ENCODE data around the gene HSH2D.

The HSH2D gene

DNA sequence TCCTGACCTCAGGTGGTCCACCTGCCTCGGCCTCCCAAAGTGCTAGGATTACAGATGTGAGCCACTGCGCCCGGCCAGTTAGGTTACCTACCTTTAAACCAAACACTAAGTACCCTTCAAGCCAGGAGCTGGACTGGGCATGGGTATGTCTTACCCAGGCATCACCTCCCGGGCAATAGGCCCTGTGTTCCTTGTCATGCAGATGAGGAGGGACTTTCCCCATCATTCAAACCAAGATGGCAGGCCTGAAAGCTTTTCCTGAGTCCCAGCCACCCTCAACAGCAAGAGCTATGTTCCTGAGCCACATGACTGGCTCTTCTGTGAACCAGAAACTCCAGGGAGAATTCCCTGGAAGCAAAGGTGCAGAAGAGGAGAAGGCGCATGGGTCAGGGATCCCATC, 22.3 kb upstream of the HSH2D start:
- DNase-seq (ENCODE audit: low spot score): no peak

DNA sequence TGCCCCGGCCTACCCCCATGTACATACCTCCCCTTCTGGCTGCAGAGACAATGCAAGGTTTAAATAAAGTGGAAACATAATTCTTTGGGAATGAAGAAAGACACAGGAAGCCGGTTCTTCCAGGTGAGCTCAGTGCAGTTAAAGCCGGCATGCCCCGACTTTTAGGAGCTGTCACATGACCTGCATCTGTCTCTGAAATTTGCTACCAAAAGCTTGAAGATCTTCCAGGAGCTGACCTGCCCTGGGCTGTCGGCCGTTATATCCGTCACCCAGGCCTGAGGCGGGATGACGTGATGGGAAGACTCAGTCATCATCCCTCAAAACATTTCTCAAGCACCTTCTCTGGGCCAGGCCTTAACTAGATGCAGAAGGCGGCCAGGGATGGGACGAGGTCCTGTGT, 21.5 kb upstream of the HSH2D start:
- no peak for DNase-seq (ENCODE audit: low spot score)

DNA sequence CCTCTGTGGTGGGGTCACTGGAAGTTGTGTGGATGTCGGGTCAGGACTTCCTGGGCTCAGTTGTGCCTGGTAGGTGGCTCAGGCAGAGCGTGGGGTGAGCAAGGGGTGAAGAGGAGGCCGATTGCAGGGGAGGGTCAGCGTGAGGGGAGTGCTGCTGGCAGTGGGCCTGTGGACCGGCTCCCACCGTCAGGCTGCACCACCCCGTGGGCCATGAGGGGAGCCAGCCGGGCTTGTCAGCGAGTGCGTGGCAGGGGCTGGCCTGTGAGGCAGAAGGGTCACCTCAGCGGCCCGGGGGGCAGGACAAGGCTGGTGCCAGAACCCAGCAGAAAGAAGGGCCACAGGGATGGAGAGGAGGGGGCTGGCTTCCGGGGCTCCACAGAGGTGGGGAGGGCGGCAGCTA, 18.5 kb upstream of the HSH2D start:
- no peak for DNase-seq (ENCODE audit: low spot score)

DNA sequence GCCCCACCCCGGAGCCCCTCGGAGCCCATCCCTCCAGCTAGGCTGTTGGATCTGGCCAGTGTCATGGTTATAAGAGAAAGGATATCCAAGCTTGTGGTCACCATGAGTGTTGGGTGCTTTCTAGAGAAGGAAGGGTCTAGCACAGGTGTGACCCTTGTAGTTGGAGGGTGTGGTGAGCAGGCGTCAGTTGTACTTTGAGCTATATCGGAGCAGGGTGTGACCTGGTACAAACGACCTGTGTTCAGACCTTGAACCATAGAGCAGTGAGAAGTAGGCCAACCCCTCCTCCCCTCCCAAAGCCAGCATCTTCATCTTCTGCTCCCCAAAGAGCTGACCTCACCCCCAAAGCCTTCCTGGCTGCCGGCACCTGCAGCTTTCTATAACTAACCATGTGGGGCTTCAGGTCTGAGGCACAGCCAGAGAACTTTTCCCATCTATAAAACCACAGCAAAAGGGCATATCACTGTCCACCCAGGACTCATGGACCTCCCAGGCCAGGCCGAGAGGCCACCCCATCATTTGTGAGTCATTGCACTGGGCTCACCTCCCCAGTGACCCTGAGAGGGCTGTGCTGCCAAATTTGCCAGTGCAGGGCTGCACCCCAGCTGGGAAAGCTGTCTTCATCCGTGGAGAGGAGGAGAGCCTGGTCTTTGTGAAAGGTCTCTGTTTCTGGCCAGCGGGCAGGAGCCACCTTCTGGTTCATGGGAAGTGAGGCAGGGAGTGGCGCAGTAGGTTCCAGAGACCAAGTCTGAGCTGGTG, 17.6 kb upstream of the HSH2D start:
- no peak for DNase-seq (ENCODE audit: low spot score)

DNA sequence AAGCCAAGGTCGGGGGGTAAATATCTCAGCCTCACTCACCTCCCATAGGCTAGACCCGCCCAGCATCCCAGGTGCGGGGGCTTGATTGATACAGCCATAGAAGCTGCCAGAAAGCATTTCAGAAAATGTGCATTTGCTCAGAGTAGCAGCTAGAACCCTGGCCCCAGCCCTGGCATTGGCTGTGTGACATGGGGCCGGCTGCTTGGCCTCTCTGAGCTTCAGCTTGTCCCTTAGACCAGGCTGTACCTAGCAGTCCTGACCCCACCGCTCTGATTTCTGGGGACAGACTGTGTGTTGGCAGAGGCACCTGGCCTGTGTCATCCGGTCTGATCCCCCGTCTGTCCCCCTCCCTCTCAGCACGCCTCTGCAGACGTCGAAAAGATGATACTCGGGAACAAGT, 16.4 kb upstream of the HSH2D start:
- no peak for DNase-seq (ENCODE audit: low spot score)

DNA sequence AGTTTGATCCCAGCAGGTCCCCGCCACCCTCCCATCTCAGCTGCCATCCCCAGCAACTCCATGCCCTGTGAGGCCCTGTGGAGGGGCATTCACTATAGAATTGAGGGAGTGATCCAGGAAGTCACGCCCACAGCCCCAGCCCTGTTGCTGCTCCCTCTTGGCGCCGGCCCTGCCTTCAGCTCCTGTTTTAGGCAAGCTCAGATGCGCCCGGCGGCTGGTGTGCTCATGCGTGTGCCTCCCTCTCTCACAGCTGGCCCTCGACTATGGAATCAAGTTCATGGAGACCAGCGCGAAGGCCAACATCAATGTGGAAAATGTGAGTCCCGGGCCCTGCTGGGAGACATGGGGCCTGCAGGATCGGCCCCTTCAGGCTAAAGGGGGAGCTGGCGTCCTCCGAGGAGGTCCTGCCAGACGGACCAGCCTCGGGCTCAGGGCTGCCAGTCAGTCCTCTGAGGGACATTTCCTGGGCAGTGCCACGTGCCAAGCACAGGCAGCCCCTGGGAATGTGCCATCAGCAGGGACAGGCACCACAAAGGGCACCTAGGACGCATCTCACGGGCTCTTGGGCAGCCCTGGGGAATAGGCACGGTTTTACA, 15.6 kb upstream of the HSH2D start:
- no peak for DNase-seq (ENCODE audit: low spot score)

DNA sequence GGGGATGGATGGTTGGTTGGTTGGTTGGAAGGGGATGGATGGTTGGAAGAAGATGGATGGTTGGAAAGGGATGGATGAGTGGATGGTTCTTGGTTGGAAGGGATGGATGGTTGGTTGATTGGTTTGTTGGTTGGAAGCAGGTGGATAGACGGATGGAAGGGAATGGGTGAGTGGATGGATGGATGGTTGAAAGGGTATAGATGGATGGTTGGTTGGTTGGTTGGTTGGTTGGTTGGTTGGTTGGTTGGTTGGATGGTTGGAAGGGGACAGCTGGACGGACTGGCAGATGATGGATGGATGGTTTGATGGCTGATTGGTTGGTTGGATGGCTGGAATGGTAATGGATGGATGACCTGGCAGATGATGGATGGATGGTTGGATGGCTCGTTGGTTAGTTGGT, 11.8 kb upstream of the HSH2D start:
- DNase-seq (ENCODE audit: low spot score): no peak

DNA sequence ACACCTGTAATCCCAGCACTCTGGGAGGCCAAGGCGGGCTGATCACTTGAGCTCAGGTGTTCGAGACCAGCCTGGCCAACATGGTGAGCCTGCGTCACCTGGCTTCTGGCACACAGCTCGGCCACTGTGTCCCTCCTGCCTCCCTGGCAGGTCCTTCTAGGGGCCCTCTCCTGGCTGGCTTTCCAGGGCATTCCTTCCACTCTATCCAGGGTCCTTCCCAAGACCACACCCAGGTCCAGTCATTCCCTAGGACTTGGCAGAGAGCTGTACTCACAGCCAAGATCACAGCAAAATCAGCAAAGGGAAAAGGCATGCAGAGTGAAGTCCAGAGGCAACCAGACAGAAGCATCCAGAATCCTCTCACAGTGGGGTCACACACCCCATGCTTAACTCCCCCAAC, 9.7 kb upstream of the HSH2D start:
- DNase-seq (ENCODE audit: low spot score): no peak

DNA sequence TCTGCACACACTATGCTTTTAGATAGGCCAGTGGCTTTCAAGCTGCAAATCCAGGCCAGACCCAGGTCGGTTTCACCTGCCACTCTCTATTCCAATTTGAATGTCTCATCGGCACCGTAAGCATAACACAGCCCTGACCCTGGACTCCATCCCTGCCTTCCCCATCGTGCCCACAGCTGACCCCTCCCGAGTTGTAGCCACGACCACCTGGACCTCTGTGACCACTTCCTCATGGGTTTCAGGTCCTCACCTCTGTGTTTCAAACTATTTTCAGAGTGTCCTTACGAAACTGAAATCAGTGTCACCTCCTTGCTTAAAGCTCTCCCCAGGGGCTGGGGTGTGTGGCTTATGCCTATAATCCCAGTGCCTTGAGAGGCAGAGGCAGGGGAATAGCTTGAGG, 9.0 kb upstream of the HSH2D start:
- DNase-seq (ENCODE audit: low spot score): no peak

DNA sequence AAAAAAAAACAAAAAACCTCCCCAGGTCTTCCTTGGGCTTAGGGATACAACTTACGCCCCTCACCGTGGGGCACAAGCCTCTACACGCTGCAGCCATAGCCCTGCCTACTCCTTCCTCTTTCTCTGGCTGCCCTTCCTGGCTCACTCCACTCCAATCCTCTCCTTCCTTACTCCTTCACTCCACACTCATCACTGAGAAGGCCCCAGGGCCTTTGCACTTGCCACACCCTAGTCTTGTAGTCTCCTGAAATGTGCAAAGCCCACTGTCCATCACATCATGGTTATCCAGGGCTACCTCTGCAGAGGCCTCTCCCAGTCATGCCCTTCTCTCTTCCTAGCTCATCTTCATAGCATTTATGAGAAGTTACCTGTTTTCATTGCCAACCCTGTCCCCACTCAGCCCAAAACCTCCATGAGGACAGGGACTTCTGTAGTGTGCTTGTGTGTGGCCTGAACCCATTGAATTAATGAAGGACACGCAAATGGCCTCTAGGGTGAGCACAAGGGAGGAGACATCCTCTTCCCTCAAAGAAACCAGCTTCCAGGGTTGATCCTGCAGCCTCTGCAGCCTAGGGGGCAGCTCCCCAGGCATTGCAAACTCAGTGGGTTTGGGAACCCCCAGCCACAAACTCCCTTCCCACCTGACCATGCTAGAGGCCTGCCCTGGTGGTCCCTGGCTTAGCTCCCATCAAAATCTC, 7.9 kb upstream of the HSH2D start:
- no peak for DNase-seq (ENCODE audit: low spot score)

DNA sequence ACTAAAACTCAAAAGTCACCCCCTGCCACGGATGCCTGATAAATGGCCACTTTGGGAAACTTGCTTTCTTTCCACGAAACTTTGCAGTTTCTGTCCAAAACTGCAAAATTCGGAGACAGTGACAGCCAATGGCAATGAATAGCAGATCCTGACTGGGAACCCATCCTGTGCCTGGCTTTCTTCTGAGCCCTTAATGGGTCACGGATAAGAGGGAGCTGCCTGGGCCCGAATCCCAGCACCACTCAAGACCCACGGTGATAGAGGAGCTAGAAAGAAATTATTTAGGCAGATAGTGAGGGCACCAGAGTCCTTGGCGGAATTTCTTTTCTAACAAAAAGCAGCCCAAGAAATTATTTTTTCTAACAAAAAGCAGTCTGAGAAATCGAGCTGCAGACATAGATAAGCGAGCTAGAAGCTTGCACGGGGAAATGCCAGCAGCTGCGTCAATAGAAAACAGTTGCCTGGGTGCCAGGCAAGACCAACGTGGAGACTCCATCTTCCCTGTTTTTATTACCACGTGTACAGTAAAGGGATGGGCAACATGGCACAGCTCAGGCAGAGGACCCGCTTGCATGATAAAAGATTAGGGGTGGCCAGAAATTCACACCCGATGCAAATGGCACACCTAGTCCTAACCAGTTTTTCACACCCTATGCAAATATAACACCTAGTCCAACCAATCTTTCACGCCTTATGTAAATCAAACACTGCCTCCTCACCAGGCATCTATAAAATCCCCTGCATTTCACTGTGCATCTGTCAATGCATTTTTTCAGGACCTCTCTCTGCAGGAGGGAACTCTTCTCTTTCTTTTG, 7.1 kb upstream of the HSH2D start:
- no peak for DNase-seq (ENCODE audit: low spot score)

DNA sequence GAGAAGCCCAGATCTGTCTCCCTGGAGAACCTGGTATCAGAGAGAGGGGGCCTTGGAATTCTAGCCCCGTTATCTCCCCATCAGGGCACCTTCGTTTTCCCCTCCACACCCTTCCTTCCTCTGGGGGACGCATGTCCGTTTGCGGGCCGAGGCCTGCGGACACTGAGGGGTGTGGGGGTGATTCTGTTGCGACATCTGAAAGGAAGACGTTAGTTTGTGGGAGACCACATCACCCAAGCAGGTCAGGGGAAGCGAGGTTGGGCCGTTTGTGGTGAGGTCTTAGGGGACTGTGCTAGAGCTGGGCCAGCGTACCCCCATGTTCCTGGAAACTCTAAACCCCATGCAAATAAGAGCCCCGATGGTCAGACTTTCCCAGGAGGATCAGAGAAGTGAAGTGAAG, 3.7 kb upstream of the HSH2D start:
- no peak for DNase-seq (ENCODE audit: low spot score)

DNA sequence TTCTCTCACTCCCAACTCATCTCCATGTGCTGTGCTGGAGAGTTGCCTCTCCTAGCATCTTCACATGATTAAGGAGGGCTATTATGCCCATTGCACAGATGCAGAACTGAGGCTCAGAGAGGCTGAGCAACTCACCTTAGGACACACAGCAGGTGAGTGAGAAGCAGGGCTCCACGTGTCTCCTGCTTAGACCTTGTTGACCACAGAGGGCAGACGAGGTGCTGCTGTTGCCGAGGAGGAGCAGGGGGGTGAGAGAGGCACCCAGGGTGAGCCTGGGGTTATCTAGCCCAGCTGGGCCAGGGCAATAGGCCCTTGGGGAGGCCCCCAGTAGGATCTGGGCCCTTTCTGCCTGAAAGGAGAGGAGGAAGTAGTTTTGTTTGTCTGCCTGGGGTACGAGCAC, 2.4 kb upstream of the HSH2D start:
- no peak for DNase-seq (ENCODE audit: low spot score)

DNA sequence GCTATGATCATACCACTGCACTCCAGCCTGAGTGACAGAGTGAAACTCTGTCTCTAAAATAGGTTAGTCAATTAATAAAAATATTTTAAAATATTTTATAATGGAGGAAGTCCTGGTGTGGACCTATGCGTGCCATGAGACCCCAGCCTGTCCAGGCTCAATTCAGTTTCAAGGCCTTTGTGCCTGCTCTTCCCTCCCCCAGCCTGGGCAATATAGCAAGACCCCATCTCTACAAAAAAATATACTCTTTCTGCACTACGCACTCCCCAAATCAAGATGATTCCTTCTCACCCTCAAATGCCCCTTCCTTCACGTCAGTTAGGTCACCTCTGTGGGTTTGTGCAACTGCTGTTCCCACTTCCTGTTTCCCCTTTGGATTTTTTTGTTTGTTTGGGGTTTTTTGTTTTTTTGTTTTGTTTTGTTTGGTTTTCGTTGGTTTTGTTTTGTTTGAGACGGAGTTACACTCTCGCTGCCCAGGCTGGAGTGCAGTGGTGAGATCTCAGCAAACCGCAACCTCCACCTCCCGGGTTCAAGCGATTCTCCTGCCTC, 1.4 kb upstream of the HSH2D start:
- no peak for DNase-seq (ENCODE audit: low spot score)

DNA sequence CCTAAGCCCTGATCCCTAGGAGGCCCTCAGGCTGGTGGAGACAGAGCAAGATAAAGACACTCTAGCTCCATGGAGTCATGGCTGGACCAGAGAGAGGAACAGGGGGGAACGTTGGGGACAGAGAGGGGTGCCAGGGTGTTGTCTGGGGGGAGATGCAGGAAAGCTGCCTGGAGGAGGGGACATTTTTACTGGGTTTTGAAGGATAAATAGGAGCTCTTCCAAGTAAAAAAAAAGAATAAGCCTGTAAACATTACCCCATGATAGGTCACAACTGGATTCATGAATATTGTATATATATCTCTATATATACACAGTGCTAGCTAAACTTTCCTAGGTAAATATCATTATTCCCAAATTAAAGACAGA, 714 bp downstream of the HSH2D start:
- DNase-seq (ENCODE audit: low spot score): no peak

DNA sequence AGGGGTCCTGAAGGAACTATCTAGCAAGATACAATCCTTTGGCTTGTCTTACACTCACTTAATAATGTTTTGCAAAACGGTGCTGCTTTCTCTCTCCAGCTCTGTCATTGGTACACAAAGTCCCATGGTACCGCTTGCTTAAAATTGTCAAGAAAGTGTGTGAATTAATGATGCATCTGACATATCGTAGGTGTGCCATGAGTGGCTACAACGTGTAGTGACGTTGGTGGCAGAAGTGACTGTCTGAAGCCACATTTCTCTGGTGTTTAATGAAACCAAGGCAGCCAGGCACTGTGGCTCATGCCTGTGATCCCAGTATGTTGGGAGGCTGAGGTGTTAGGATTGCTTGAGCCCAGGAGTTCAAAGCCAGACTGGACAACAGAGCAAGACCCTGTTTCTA, 2.6 kb downstream of the HSH2D start:
- no peak for DNase-seq (ENCODE audit: low spot score)

DNA sequence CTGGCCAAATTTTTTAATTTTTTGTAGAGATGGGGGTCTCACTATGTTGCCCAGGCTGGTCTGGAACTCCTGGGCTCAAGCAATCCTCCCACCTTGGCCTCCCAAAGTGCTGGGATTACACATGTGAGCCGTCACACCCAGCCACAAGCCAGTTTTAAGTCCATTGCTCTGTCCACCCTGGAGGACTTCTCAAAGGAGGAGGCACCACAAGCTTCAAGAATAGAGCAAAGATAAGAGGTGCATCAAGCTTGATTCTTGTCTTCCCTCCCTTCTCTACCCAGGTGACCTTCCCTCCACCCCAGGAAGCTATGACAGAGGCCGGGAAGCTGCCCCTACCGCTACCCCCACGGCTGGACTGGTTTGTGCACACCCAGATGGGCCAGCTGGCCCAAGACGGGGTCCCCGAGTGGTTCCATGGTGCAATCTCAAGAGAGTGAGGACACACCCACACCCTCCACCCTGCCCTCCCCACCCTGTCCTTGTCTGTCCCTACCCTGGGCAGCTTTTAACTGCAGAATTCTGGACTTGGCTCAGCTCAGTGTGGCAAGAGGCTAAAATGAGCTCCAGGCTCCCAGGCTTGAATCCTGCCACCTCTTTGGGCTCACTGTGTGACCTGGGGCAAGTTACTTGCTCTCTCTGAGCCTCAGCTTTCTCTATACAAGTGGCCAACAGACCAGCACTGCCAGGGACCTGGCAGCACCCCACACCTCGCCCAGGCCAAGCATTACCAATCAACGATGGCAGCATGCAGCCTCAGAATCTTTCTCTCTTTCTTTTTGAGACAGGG, 5.2 kb downstream of the HSH2D start:
- DNase-seq (ENCODE audit: low spot score): no peak

DNA sequence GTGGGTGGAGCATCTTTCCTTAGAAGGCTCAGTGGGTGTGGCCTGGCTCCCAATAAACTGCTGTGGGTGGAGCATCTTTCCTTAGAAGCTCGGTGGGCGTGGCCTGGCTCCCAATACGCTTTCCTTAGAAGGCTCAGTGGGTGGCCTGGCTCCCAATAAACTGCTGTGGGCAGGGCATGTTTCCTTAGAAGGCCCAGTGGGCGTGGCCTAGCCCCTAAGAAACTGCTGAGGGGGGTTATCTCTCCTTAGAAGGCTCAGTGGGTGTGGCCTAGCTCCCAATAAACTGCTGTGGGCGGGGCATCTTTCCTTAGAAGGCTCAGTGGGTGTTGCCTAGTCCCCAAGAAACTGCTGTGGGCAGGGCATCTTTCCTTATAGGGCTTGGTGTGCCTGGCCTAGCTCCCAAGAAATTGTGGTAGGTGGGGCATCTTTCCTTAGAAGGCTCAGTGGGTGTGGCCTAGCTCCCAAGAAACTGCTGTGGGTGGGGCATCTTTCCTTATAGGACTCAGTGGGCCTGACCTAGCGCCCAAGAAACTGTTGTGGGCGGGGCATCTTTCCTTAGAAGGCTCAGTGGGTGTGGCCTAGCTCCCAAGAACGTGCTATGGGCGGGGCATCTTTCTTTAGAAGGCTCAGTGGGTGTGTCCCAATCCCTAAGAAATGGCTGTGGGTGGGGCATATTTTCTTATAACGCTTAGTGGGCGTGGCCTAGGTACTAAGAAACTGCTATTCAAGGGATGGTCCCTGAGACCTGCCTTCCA, 10.3 kb downstream of the HSH2D start:
- DNase-seq (ENCODE audit: low spot score): no peak

DNA sequence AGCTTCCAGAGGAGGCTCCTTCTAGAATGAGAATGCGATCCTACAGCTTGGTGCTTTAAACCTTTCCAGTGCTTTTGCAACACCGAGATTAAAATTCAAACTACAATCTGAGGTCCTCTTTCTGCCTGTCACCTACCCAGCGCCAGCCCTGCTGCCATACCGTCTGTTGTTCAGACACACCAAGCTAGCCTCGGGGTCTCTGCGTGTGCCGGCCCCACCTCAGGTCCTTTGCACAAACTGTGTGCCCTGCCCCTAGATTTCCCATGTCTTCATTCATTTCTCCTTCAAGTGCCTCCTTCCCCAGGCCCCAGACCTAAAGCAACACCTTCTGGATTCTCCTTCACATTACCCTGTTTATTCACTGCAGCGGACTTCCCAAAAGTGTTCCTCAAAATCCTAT, 11.1 kb downstream of the HSH2D start:
- DNase-seq (ENCODE audit: low spot score): no peak

DNA sequence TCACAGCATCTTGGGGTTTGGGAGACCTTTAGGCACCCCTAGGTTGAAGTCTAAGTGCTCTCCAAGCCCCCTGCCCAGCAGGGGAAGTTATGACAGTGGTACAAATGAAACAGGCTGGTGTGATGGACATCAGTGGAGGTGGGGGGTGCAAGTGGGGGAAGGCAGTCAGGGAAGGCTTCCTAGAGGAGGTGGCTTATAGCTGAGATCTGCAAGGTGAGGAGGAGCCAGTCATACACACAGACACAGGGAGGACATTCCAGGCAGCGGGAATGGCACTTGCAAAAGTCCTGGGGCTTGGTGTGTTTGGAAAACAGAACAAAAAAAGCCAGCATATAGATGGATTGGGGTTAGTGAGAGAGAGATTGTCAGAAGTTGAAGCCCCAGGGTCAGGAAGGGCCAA, 11.6 kb downstream of the HSH2D start:
- no peak for DNase-seq (ENCODE audit: low spot score)

DNA sequence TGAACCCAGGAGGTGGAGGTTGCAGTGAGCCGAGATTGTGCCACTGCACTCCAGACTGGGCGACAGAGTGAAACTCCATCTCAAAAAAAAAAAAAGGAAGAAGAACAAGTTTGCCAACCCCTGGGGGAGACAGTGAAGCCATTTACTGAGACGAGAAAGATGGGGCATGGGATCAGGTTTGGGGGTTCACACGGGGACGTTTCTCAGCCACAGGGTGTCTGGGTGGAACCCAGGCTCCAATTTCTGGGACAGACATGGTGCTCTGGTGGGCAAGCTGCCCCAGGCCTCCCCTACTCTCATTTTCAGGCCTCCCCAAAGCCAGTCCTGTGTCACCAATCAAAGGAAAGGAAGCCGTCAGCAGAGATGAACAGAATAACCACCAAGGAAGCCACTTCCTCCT, 13.4 kb downstream of the HSH2D start:
- no peak for DNase-seq (ENCODE audit: low spot score)
